C4-2B (cell line): ENCODE measurements around the gene SLC2A8.

Experiments used
- ZFX ChIP-seq: fragments of 450-650 bp; IDR thresholded peaks from 2 replicates; pipeline ENCODE4 v1.6.1; 2017
- TF ChIP-seq, protein P1 (sequence below): fragments of 450-650 bp; conservative IDR thresholded peaks from 2 replicates; pipeline ENCODE4 v1.5.1; 2017; ENCODE audit warnings: mild to moderate bottlenecking

- TF ChIP-seq, protein P1, sequence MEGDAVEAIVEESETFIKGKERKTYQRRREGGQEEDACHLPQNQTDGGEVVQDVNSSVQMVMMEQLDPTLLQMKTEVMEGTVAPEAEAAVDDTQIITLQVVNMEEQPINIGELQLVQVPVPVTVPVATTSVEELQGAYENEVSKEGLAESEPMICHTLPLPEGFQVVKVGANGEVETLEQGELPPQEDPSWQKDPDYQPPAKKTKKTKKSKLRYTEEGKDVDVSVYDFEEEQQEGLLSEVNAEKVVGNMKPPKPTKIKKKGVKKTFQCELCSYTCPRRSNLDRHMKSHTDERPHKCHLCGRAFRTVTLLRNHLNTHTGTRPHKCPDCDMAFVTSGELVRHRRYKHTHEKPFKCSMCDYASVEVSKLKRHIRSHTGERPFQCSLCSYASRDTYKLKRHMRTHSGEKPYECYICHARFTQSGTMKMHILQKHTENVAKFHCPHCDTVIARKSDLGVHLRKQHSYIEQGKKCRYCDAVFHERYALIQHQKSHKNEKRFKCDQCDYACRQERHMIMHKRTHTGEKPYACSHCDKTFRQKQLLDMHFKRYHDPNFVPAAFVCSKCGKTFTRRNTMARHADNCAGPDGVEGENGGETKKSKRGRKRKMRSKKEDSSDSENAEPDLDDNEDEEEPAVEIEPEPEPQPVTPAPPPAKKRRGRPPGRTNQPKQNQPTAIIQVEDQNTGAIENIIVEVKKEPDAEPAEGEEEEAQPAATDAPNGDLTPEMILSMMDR = no peak
- no peak for TF ChIP-seq ZFX
These were observed 30.4 kb upstream of the SLC2A8 start for GRCh38 chr9:127366594-127366993.
